IMR-90 (cell line): ENCODE measurements around the gene DHRS7B. TPM values are rescaled to one million over a fixed set of nuclear protein-coding genes. Genes with fewer than 3 reads are reported as not detected.

ENCODE experiments used
- ATAC-seq: fragments of 200-7000 bp; cut with Tn5 transposase; 2 replicates; pipeline ENCODE4 v1.9.1; 2020; ENCODE audit warnings: low read depth, mild to moderate bottlenecking, moderate library complexity
- BruUV-seq: library from RNA; stranded (reverse); fragments of 400-500 nt; replicated peaks from 2 replicates; lab custom pipeline; 2021; lab: Mats Ljungman, UMichigan
- CTCF ChIA-PET: fragments of 300-600 bp; formaldehyde crosslinking; extraction: SDS; loops from one replicate; lab custom pipeline; 2021; ENCODE audit warnings: antibody characterized with exemption; lab: Yijun Ruan, JAX
- POLR2A ChIA-PET: fragments of 300-600 bp; sonication (Branson Sonifier 250); formaldehyde crosslinking; loops from one replicate; lab custom pipeline; 2022; ENCODE audit warnings: antibody characterized with exemption; ENCODE audit not compliant: unreplicated experiment; lab: Charles Lee
- DNase-seq: peaks from one replicate; pipeline ENCODE4 v3.0.0; 2013
- H2AFZ ChIP-seq: replicated peaks from 2 replicates; pipeline ENCODE3; 2013; ENCODE audit warnings: low read length, mild to moderate bottlenecking; ENCODE audit not compliant: poor library complexity
- H2AK5ac ChIP-seq: 2 replicates; pipeline ENCODE4 v1.6.1; 2013; ENCODE audit warnings: low read depth, low read length, inconsistent platforms
- H2AK9ac ChIP-seq: replicated peaks from 2 replicates; pipeline ENCODE3; 2013; ENCODE audit warnings: mild to moderate bottlenecking, low read depth, low read length, moderate library complexity; ENCODE audit not compliant: poor library complexity
- H2BK120ac ChIP-seq: 2 replicates; pipeline ENCODE4 v1.6.1; 2013; ENCODE audit warnings: low read depth, low read length, inconsistent platforms
- H2BK15ac ChIP-seq: 3 replicates; pipeline ENCODE4 v1.6.1; 2013; ENCODE audit warnings: low read depth, low read length, inconsistent platforms
- H2BK20ac ChIP-seq: 2 replicates; pipeline ENCODE4 v1.6.1; 2013; ENCODE audit warnings: low read depth, mild to moderate bottlenecking, inconsistent platforms, low read length, moderate library complexity
- H2BK5ac ChIP-seq: 2 replicates; pipeline ENCODE4 v1.6.1; 2013; ENCODE audit warnings: mild to moderate bottlenecking, low read depth, low read length, inconsistent platforms; ENCODE audit not compliant: poor library complexity, severe bottlenecking
- H3K14ac ChIP-seq: replicated peaks from 2 replicates; pipeline ENCODE4 v1.6.1; 2013; ENCODE audit warnings: low read depth, low read length, inconsistent platforms
- H3K18ac ChIP-seq: 2 replicates; pipeline ENCODE4 v1.6.1; 2013; ENCODE audit warnings: low read depth, low read length, control low read depth
- H3K23ac ChIP-seq: 2 replicates; pipeline ENCODE4 v1.6.1; 2013; ENCODE audit warnings: low read depth, low read length, inconsistent platforms
- H3K27ac ChIP-seq: 2 replicates; pipeline ENCODE4 v1.5.1; 2013; ENCODE audit warnings: mild to moderate bottlenecking, control low read depth, low read length; ENCODE audit not compliant: insufficient read depth
- H3K27me3 ChIP-seq: 2 replicates; pipeline ENCODE4 v1.6.1; 2013; ENCODE audit warnings: low read length; ENCODE audit not compliant: control insufficient read depth, insufficient read depth
- H3K36me3 ChIP-seq: 2 replicates; pipeline ENCODE4 v1.6.1; 2013; ENCODE audit warnings: low read length, mixed read lengths; ENCODE audit not compliant: control insufficient read depth, insufficient read depth
- H3K4ac ChIP-seq: 2 replicates; pipeline ENCODE4 v1.6.1; 2013; ENCODE audit warnings: low read depth, low read length, inconsistent platforms
- H3K4me1 ChIP-seq: 2 replicates; pipeline ENCODE4 v1.6.1; 2013; ENCODE audit warnings: low read length, mixed read lengths; ENCODE audit not compliant: control insufficient read depth, insufficient read depth
- H3K4me2 ChIP-seq: 2 replicates; pipeline ENCODE4 v1.6.1; 2013; ENCODE audit warnings: low read depth, mild to moderate bottlenecking, control low read depth, low read length, moderate library complexity
- H3K4me3 ChIP-seq: 2 replicates; pipeline ENCODE4 v1.5.1; 2013; ENCODE audit warnings: low read depth, mild to moderate bottlenecking, control low read depth, low read length, moderate library complexity; ENCODE audit not compliant: insufficient read depth
- H3K56ac ChIP-seq: 2 replicates; pipeline ENCODE4 v1.6.1; 2013; ENCODE audit warnings: low read length, inconsistent platforms; ENCODE audit not compliant: insufficient read depth; ENCODE audit errors: extremely low read depth
- H3K79me1 ChIP-seq, 2 experiments: 2 replicates each; pipeline ENCODE4 v1.6.1; 2013; ENCODE audit warnings: low read length in 2 of 2, inconsistent platforms in 1 of 2, low read depth in 1 of 2
- H3K9ac ChIP-seq: 2 replicates; pipeline ENCODE4 v1.6.1; 2013; ENCODE audit warnings: low read depth, low read length, control low read depth
- H3K9me1 ChIP-seq: 2 replicates; pipeline ENCODE4 v1.6.1; 2013; ENCODE audit warnings: low read length, inconsistent platforms; ENCODE audit not compliant: insufficient read depth
- H3K9me3 ChIP-seq: 2 replicates; pipeline ENCODE4 v1.6.1; 2013; ENCODE audit warnings: low read length; ENCODE audit not compliant: control insufficient read depth, insufficient read depth
- H4K20me1 ChIP-seq: 2 replicates; pipeline ENCODE4 v1.6.1; 2013; ENCODE audit warnings: low read length, inconsistent platforms; ENCODE audit not compliant: insufficient read depth
- H4K5ac ChIP-seq: 2 replicates; pipeline ENCODE4 v1.6.1; 2013; ENCODE audit warnings: mild to moderate bottlenecking, low read depth, low read length, control low read depth
- H4K8ac ChIP-seq, 2 experiments: 2 replicates each; pipeline ENCODE4 v1.6.1; 2013; ENCODE audit warnings: low read depth in 2 of 2, low read length in 2 of 2, control low read depth in 1 of 2, inconsistent platforms in 1 of 2
- H4K91ac ChIP-seq: 2 replicates; pipeline ENCODE4 v1.6.1; 2013; ENCODE audit warnings: low read depth, low read length, inconsistent platforms; ENCODE audit not compliant: insufficient read depth
- BHLHE40 ChIP-seq: fragments of 150-350 bp; IDR thresholded peaks from 2 replicates; pipeline ENCODE4 v1.6.1; 2016; ENCODE audit warnings: mild to moderate bottlenecking, low read depth, low read length
- CEBPB ChIP-seq: IDR thresholded peaks from 2 replicates; pipeline ENCODE4 v1.6.1; 2012; ENCODE audit warnings: low read depth, low read length, improper control_type of control experiment
- CHD1 ChIP-seq: IDR thresholded peaks from 2 replicates; pipeline ENCODE4 v1.6.1; 2012; ENCODE audit warnings: low read depth, low read length, improper control_type of control experiment
- FOS ChIP-seq: fragments of 150-350 bp; IDR thresholded peaks from 2 replicates; pipeline ENCODE4 v1.6.1; 2016; ENCODE audit warnings: low read depth, low read length
- MAFK ChIP-seq: IDR thresholded peaks from 2 replicates; pipeline ENCODE4 v1.6.1; 2012; ENCODE audit warnings: low read depth, low read length, improper control_type of control experiment
- MAZ ChIP-seq: IDR thresholded peaks from 2 replicates; pipeline ENCODE4 v1.6.1; 2012; ENCODE audit warnings: low read depth, mild to moderate bottlenecking, low read length, improper control_type of control experiment, moderate library complexity, borderline replicate concordance
- MXI1 ChIP-seq: IDR thresholded peaks from 2 replicates; pipeline ENCODE4 v1.6.1; 2012; ENCODE audit warnings: low read depth, mild to moderate bottlenecking, low read length, moderate library complexity, borderline replicate concordance
- NFE2L2 ChIP-seq: fragments of 150-350 bp; IDR thresholded peaks from 2 replicates; pipeline ENCODE4 v1.6.1; 2016; ENCODE audit warnings: low read depth, mild to moderate bottlenecking, low read length
- POLR2A ChIP-seq: IDR thresholded peaks from 2 replicates; pipeline ENCODE4 v1.6.1; 2012; ENCODE audit warnings: mild to moderate bottlenecking, low read depth, low read length
- RAD21 ChIP-seq: IDR thresholded peaks from 2 replicates; pipeline ENCODE4 v1.6.1; 2012; ENCODE audit warnings: low read length, improper control_type of control experiment
- RCOR1 ChIP-seq: IDR thresholded peaks from 2 replicates; pipeline ENCODE4 v1.6.1; 2012; ENCODE audit warnings: mild to moderate bottlenecking, low read length, improper control_type of control experiment; ENCODE audit not compliant: insufficient replicate concordance
- RFX5 ChIP-seq: IDR thresholded peaks from 2 replicates; pipeline ENCODE4 v1.8.0; 2012; ENCODE audit warnings: low read depth, mild to moderate bottlenecking, low read length, moderate library complexity
- SMC3 ChIP-seq: fragments of 150-350 bp; IDR thresholded peaks from 2 replicates; pipeline ENCODE4 v1.6.1; 2016; ENCODE audit warnings: low read depth, mild to moderate bottlenecking, antibody characterized with exemption, low read length, moderate library complexity
- WGBS, 2 experiments: methylation state at CpG; one replicate each; pipeline versions ENCODE4 v1.1.5 to v1.1.7; 2013; ENCODE audit warnings: missing lambda C conversion rate in 2 of 2; ENCODE audit not compliant: insufficient read length in 1 of 2; ENCODE audit errors: extremely low coverage in 2 of 2; 5-methylcytosine and 5-hydroxymethylcytosine counted together
- dilution Hi-C: fragments of 300-500 bp; cut with HindIII; formaldehyde crosslinking; loops from one replicate; pipeline ENCODE4 v1.14.3; 2018; ENCODE audit warnings: low sequenced_read_pairs; ENCODE audit not compliant: unreplicated experiment
- in situ Hi-C: fragments of 300-500 bp; cut with MboI; formaldehyde crosslinking; loops from 3 replicates; pipeline ENCODE4 v1.14.3; 2019; ENCODE audit warnings: low sequenced_read_pairs, inconsistent platforms, mixed read lengths
- intact Hi-C: fragments of 100-400 bp; cut with micrococcal nuclease; formaldehyde crosslinking; loops from 2 replicates; pipeline ENCODE4 v1.10.0; 2022
- polyA plus RNA-seq, 3 experiments: library from polyadenylated mRNA; depleted of rRNA; stranded (reverse); fragments of >200 nt; gene quantifications; 2 replicates each; pipeline ENCODE4 v1.2.3, GENCODE V29; 2012; ENCODE audit warnings: low replicate concordance in 1 of 3
- total RNA-seq: library from RNA; depleted of rRNA; stranded (reverse); fragments of >200 nt; gene quantifications from 2 replicates; pipeline ENCODE4 v1.2.3, GENCODE V29; 2012
- TF ChIP-seq, protein P1 (sequence below): conservative IDR thresholded peaks from 2 replicates; pipeline ENCODE4 v1.5.1; 2012; ENCODE audit warnings: mild to moderate bottlenecking, low read depth, low read length, improper control_type of control experiment
- TF ChIP-seq, protein P2 (sequence below): fragments of 150-350 bp; IDR thresholded peaks from 2 replicates; pipeline ENCODE4 v1.6.1; 2016; ENCODE audit warnings: low read depth, mild to moderate bottlenecking, low read length, moderate library complexity, borderline replicate concordance
- TF ChIP-seq, protein P3 (sequence below): fragments of 150-350 bp; IDR thresholded peaks from 2 replicates; pipeline ENCODE4 v1.6.1; 2017; ENCODE audit warnings: mild to moderate bottlenecking, antibody characterized with exemption, low read length, low read depth

The DHRS7B gene
- total and polyA plus RNA-seq, 2 of the 4 experiments (the other 2 are of a cell fraction), result 24.4 to 34.4 TPM

DNA sequence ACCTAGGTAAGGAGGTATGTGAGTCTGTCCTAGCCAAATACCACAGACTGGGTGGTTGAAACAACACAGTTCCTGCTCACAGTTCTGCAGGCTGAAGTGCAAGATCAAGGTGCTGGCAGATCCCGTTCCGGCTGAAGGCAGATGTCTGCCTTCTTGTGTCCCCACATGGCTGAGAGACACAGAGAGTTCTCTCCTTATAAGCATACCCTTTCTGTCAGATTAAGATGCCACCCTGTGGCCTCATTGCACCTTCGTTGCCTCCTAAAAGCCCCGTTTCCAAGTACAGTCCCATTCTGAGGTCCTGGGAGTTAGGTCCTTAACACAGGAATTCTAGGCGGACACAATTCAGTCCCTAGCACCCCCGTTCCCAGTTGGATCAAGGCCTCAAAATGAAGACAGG lies 96.3 kb downstream of the DHRS7B start:
- ChIA-PET CTCF (no interaction called here), POLR2A (no interaction called here)
- H3K18ac ChIP-seq, result no peak overlapping the region
- no peak overlapping the region for H2AFZ ChIP-seq
- peaks cover 4% of the 10 kb centered on the region; the same call in 1 of the 2 replicates for H3K9me1 ChIP-seq
- no peak overlapping the region for H3K23ac ChIP-seq
- H2AK9ac ChIP-seq, result no peak overlapping the region
- no TSS peak for BruUV-seq
- H3K4me2 ChIP-seq, result no peak overlapping the region
- no peak overlapping the region for H3K14ac ChIP-seq
- H4K5ac ChIP-seq, result no peak overlapping the region
- H2BK15ac ChIP-seq, result no peak overlapping the region
- H3K9ac ChIP-seq, result no peak overlapping the region
- H3K27ac ChIP-seq, result no peak overlapping the region
- no peaks in the 10 kb centered on the region for H4K20me1 ChIP-seq
- no peaks in the 10 kb centered on the region for H3K27me3 ChIP-seq
- no peaks in the 10 kb centered on the region for H3K4me1 ChIP-seq
- H4K91ac ChIP-seq, result no peak overlapping the region
- no peak overlapping the region for H2AK5ac ChIP-seq
- peaks cover 2 to 20% of the 10 kb centered on the region in 2 experiments; a peak in 2 of 4 replicates for H3K79me1 ChIP-seq
- no peak overlapping the region for H2BK120ac ChIP-seq
- H3K4me3 ChIP-seq, result no peak overlapping the region
- H4K8ac ChIP-seq, result no peak overlapping the region
- H3K9me3 ChIP-seq, result no peaks in the 10 kb centered on the region; the same call in 1 of the 2 replicates
- H3K4ac ChIP-seq, result no peak overlapping the region
- H3K36me3 ChIP-seq, result peaks cover 4% of the 10 kb centered on the region
- DNase-seq, result no peak
- in situ Hi-C loops, result no loop called here
- dilution Hi-C loops, result no loop called here
- no peak overlapping the region for H2BK5ac ChIP-seq
- H3K56ac ChIP-seq, result no peak overlapping the region
- 92% methylated on average over 4 of the region's 6 CpGs; no CpG with 5 or more reads in 1 of the 2 experiments for WGBS, 2 experiments
- TF ChIP-seq FOS, result no peak
- TF ChIP-seq, protein P1, sequence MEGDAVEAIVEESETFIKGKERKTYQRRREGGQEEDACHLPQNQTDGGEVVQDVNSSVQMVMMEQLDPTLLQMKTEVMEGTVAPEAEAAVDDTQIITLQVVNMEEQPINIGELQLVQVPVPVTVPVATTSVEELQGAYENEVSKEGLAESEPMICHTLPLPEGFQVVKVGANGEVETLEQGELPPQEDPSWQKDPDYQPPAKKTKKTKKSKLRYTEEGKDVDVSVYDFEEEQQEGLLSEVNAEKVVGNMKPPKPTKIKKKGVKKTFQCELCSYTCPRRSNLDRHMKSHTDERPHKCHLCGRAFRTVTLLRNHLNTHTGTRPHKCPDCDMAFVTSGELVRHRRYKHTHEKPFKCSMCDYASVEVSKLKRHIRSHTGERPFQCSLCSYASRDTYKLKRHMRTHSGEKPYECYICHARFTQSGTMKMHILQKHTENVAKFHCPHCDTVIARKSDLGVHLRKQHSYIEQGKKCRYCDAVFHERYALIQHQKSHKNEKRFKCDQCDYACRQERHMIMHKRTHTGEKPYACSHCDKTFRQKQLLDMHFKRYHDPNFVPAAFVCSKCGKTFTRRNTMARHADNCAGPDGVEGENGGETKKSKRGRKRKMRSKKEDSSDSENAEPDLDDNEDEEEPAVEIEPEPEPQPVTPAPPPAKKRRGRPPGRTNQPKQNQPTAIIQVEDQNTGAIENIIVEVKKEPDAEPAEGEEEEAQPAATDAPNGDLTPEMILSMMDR, result no peak
- no peak for TF ChIP-seq RFX5
- TF ChIP-seq MAZ, result no peak
- no peak for TF ChIP-seq CHD1
- TF ChIP-seq, protein P2, sequence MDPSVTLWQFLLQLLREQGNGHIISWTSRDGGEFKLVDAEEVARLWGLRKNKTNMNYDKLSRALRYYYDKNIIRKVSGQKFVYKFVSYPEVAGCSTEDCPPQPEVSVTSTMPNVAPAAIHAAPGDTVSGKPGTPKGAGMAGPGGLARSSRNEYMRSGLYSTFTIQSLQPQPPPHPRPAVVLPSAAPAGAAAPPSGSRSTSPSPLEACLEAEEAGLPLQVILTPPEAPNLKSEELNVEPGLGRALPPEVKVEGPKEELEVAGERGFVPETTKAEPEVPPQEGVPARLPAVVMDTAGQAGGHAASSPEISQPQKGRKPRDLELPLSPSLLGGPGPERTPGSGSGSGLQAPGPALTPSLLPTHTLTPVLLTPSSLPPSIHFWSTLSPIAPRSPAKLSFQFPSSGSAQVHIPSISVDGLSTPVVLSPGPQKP, result no peak
- no peak for TF ChIP-seq RCOR1
- TF ChIP-seq POLR2A, result no peak
- no peak for TF ChIP-seq BHLHE40
- TF ChIP-seq SMC3, result no peak
- no peak for TF ChIP-seq MXI1
- no peak for TF ChIP-seq MAFK
- TF ChIP-seq, protein P3, sequence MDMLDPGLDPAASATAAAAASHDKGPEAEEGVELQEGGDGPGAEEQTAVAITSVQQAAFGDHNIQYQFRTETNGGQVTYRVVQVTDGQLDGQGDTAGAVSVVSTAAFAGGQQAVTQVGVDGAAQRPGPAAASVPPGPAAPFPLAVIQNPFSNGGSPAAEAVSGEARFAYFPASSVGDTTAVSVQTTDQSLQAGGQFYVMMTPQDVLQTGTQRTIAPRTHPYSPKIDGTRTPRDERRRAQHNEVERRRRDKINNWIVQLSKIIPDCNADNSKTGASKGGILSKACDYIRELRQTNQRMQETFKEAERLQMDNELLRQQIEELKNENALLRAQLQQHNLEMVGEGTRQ, result no peak
- TF ChIP-seq CEBPB, result no peak
- TF ChIP-seq RAD21, result no peak
- TF ChIP-seq NFE2L2, result no peak
- intact Hi-C loops, result no loop called here
- no peak for ATAC-seq
- H2BK20ac ChIP-seq, result no peak overlapping the region
